ENCODE data around the gene AFF3.

Gene AFF3

DNA sequence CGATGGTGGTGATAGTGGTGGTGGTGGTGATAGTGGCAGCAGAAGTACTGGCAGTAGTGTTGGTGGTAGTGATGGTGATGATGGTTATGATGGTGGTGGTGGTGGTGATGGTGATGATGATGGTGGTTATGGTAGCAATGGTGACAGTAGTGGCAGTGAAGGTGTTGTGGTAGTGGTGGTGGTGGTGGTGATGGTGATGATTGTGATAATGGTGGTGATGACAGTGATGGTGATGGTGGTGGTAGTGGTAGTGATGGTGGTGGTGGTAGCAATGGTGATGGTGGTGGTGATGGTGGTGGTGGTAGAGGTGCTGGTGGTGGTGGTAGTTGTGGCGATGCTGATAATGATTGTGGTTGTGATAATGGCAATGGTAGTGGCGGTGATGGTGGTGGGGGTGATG lies 126.5 kb downstream of the AFF3 start:
- H3K27me3 ChIP-seq, result no peaks in the 10 kb centered on the region
- H3K4me3 ChIP-seq (ENCODE audit: low read depth in 1 of 2, low read length in 1 of 2), result no peak overlapping the region
- H3K27ac ChIP-seq, result no peak overlapping the region
- H3K4me1 ChIP-seq (ENCODE audit: control insufficient read depth in 1 of 2, insufficient read depth in 1 of 2, low read depth in 1 of 2, low read length in 1 of 2), result no peaks in the 10 kb centered on the region
- no peaks in the 10 kb centered on the region for H3K36me3 ChIP-seq
- H3K9me3 ChIP-seq, result no peaks in the 10 kb centered on the region
- TF ChIP-seq, protein P1, sequence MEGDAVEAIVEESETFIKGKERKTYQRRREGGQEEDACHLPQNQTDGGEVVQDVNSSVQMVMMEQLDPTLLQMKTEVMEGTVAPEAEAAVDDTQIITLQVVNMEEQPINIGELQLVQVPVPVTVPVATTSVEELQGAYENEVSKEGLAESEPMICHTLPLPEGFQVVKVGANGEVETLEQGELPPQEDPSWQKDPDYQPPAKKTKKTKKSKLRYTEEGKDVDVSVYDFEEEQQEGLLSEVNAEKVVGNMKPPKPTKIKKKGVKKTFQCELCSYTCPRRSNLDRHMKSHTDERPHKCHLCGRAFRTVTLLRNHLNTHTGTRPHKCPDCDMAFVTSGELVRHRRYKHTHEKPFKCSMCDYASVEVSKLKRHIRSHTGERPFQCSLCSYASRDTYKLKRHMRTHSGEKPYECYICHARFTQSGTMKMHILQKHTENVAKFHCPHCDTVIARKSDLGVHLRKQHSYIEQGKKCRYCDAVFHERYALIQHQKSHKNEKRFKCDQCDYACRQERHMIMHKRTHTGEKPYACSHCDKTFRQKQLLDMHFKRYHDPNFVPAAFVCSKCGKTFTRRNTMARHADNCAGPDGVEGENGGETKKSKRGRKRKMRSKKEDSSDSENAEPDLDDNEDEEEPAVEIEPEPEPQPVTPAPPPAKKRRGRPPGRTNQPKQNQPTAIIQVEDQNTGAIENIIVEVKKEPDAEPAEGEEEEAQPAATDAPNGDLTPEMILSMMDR (IDR thresholded peaks at IDR 0.05), result no peak

- H3K27me3 ChIP-seq, result no peaks in the 10 kb centered on the region
- H3K27ac ChIP-seq, result no peak overlapping the region
- no peaks in the 10 kb centered on the region for H3K36me3 ChIP-seq
- H3K4me1 ChIP-seq (ENCODE audit: control insufficient read depth in 1 of 2, insufficient read depth in 1 of 2, low read depth in 1 of 2, low read length in 1 of 2), result peaks cover 5 to 10% of the 10 kb centered on the region in 2 experiments
- no peaks in the 10 kb centered on the region for H3K9me3 ChIP-seq
- TF ChIP-seq, protein P1 (IDR thresholded peaks at IDR 0.05), result no peak
- no peak overlapping the region for H3K4me3 ChIP-seq (ENCODE audit: low read depth in 1 of 2, low read length in 1 of 2)
Observed at GRCh38 chr2:100013892-100014677, 128.3 kb downstream of the AFF3 start.

- no peak overlapping the region for H3K4me3 ChIP-seq (ENCODE audit: low read depth in 1 of 2, low read length in 1 of 2)
- H3K9me3 ChIP-seq, result no peaks in the 10 kb centered on the region
- peaks cover 7 to 10% of the 10 kb centered on the region in 2 experiments for H3K4me1 ChIP-seq (ENCODE audit: control insufficient read depth in 1 of 2, insufficient read depth in 1 of 2, low read depth in 1 of 2, low read length in 1 of 2)
- TF ChIP-seq, protein P1 (IDR thresholded peaks at IDR 0.05), result no peak
- H3K27ac ChIP-seq, result no peak overlapping the region
- no peaks in the 10 kb centered on the region for H3K27me3 ChIP-seq
- H3K36me3 ChIP-seq, result no peaks in the 10 kb centered on the region
Observed at GRCh38 chr2:100012561-100012960, 129.8 kb downstream of the AFF3 start.

- H3K4me1 ChIP-seq (ENCODE audit: control insufficient read depth in 1 of 2, insufficient read depth in 1 of 2, low read depth in 1 of 2, low read length in 1 of 2), result peaks cover 7 to 10% of the 10 kb centered on the region in 2 experiments
- H3K9me3 ChIP-seq, result no peaks in the 10 kb centered on the region
- TF ChIP-seq, protein P1 (IDR thresholded peaks at IDR 0.05), result no peak
- no peak overlapping the region for H3K4me3 ChIP-seq (ENCODE audit: low read depth in 1 of 2, low read length in 1 of 2)
- no peaks in the 10 kb centered on the region for H3K36me3 ChIP-seq
- no peak overlapping the region for H3K27ac ChIP-seq
- no peaks in the 10 kb centered on the region for H3K27me3 ChIP-seq
Observed at GRCh38 chr2:100011272-100011731, 131.1 kb downstream of the AFF3 start.

DNA sequence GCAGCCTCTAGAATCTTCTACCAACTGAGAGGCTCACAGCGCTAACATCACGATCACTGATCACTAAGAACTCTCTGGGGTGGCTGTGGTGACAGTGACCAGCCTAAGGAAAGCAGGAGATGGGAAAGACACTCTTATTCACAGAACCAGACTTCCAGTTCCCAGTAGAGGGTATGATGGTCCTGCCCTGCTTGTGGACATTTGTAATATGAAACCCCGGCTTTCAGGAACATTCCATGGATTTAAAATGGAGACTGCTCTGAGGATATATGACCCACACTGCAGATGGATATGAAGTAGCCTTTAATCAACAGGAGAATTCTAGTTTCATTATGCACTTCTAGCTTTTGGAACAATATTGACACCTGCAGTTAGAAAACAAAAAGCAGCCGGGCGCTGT lies 131.8 kb downstream of the AFF3 start:
- no peaks in the 10 kb centered on the region for H3K27me3 ChIP-seq
- no peak overlapping the region for H3K27ac ChIP-seq
- no peaks in the 10 kb centered on the region for H3K36me3 ChIP-seq
- peaks cover 7 to 10% of the 10 kb centered on the region in 2 experiments for H3K4me1 ChIP-seq (ENCODE audit: control insufficient read depth in 1 of 2, insufficient read depth in 1 of 2, low read depth in 1 of 2, low read length in 1 of 2)
- no peak overlapping the region for H3K4me3 ChIP-seq (ENCODE audit: low read depth in 1 of 2, low read length in 1 of 2)
- H3K9me3 ChIP-seq, result no peaks in the 10 kb centered on the region
- TF ChIP-seq, protein P1 (IDR thresholded peaks at IDR 0.05), result no peak
